Measurements from ENCODE around the gene DSG2.

DNA sequence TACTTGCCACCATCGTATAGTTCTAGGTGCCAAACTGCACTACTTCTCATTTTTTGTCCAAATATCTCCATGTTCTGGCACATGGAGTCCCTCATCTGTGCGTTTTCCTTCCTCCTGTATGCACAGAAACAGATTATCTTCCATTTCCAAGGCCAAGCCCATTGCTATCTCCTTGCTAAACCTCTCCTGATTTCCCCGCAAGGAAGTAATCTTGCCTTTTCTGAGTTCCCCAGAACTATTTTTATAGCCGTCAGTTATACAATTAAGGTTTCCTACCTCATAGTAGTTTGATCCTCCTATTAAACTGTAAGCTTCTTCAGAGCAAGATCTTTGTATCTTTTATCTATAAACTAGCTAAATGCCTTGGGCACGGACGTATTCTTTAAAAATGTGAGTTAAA is 7.2 kb downstream of the DSG2 start:
- TF ChIP-seq, protein P1, sequence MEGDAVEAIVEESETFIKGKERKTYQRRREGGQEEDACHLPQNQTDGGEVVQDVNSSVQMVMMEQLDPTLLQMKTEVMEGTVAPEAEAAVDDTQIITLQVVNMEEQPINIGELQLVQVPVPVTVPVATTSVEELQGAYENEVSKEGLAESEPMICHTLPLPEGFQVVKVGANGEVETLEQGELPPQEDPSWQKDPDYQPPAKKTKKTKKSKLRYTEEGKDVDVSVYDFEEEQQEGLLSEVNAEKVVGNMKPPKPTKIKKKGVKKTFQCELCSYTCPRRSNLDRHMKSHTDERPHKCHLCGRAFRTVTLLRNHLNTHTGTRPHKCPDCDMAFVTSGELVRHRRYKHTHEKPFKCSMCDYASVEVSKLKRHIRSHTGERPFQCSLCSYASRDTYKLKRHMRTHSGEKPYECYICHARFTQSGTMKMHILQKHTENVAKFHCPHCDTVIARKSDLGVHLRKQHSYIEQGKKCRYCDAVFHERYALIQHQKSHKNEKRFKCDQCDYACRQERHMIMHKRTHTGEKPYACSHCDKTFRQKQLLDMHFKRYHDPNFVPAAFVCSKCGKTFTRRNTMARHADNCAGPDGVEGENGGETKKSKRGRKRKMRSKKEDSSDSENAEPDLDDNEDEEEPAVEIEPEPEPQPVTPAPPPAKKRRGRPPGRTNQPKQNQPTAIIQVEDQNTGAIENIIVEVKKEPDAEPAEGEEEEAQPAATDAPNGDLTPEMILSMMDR (IDR thresholded peaks at IDR 0.05; ENCODE audit: poor library complexity, severe bottlenecking) = no peak
- no peak for TF ChIP-seq TAF1 (IDR thresholded peaks at IDR 0.05; ENCODE audit: low read depth)
- TF ChIP-seq, protein P2, sequence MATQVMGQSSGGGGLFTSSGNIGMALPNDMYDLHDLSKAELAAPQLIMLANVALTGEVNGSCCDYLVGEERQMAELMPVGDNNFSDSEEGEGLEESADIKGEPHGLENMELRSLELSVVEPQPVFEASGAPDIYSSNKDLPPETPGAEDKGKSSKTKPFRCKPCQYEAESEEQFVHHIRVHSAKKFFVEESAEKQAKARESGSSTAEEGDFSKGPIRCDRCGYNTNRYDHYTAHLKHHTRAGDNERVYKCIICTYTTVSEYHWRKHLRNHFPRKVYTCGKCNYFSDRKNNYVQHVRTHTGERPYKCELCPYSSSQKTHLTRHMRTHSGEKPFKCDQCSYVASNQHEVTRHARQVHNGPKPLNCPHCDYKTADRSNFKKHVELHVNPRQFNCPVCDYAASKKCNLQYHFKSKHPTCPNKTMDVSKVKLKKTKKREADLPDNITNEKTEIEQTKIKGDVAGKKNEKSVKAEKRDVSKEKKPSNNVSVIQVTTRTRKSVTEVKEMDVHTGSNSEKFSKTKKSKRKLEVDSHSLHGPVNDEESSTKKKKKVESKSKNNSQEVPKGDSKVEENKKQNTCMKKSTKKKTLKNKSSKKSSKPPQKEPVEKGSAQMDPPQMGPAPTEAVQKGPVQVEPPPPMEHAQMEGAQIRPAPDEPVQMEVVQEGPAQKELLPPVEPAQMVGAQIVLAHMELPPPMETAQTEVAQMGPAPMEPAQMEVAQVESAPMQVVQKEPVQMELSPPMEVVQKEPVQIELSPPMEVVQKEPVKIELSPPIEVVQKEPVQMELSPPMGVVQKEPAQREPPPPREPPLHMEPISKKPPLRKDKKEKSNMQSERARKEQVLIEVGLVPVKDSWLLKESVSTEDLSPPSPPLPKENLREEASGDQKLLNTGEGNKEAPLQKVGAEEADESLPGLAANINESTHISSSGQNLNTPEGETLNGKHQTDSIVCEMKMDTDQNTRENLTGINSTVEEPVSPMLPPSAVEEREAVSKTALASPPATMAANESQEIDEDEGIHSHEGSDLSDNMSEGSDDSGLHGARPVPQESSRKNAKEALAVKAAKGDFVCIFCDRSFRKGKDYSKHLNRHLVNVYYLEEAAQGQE (IDR thresholded peaks at IDR 0.05; ENCODE audit: borderline replicate concordance) = no peak
- TF ChIP-seq POLR2AphosphoS5 (IDR thresholded peaks at IDR 0.05) = no peak
- no peak for TF ChIP-seq EZH2 (IDR thresholded peaks at IDR 0.05; ENCODE audit: borderline replicate concordance, insufficient read depth, low read length, poor library complexity, severe bottlenecking)
- no peak for TF ChIP-seq MXI1 (conservative IDR thresholded peaks at IDR 0.05; ENCODE audit: poor library complexity, severe bottlenecking)
- no peak for TF ChIP-seq RAD21 (conservative IDR thresholded peaks at IDR 0.05)
- TF ChIP-seq EP300 (conservative IDR thresholded peaks at IDR 0.05; ENCODE audit: poor library complexity, severe bottlenecking) = no peak
- TF ChIP-seq SMC3 (conservative IDR thresholded peaks at IDR 0.05; ENCODE audit: poor library complexity) = no peak
